PC-3 (cell line): Measurements from ENCODE around the gene BRWD1. TPM values are rescaled to one million over a fixed set of nuclear protein-coding genes. Genes with fewer than 3 reads are reported as not detected.

Experiments
- ATAC-seq: fragments of 200-7000 bp; cut with Tn5 transposase; 2 replicates; pipeline ENCODE4 v1.9.1; 2020; ENCODE audit warnings: mild to moderate bottlenecking, moderate library complexity
- BruUV-seq: library from RNA; stranded (reverse); fragments of 400-500 nt; replicated peaks from 2 replicates; lab custom pipeline; 2021; lab: Mats Ljungman, UMichigan
- CTCF ChIA-PET: fragments of 300-600 bp; sonication (Branson Sonifier 250); formaldehyde crosslinking; loops from one replicate; lab custom pipeline; 2022; ENCODE audit warnings: antibody characterized with exemption; lab: Charles Lee
- POLR2A ChIA-PET: fragments of 300-600 bp; sonication (Branson Sonifier 250); formaldehyde crosslinking; loops from one replicate; lab custom pipeline; 2022; ENCODE audit warnings: antibody characterized with exemption; ENCODE audit not compliant: unreplicated experiment; lab: Charles Lee
- DNase-seq: peaks from one replicate; pipeline ENCODE4 v3.0.0-alpha.2; 2015
- H2AFZ ChIP-seq: fragments of 300-600 bp; sonication (generic); 2 replicates; pipeline ENCODE4 v1.6.0; 2016; ENCODE audit warnings: antibody characterized with exemption, low read length
- H3F3A ChIP-seq: fragments of 300-600 bp; sonication (generic); one replicate; pipeline ENCODE4 v1.6.0; 2017; ENCODE audit warnings: antibody characterized with exemption, low read length, control low read depth, mild to moderate bottlenecking; ENCODE audit not compliant: unreplicated experiment
- H3K27ac ChIP-seq: fragments of 300-600 bp; sonication (generic); 2 replicates; pipeline ENCODE4 v1.5.1; 2016; ENCODE audit warnings: mild to moderate bottlenecking, low read length
- H3K27me3 ChIP-seq: fragments of 300-600 bp; sonication (generic); 2 replicates; pipeline ENCODE4 v1.6.1; 2016; ENCODE audit warnings: low read length, mixed read lengths
- H3K36me3 ChIP-seq: fragments of 300-600 bp; sonication (generic); 2 replicates; pipeline ENCODE4 v1.6.1; 2016; ENCODE audit warnings: low read depth, mixed run types, low read length, mixed read lengths
- H3K4me1 ChIP-seq: fragments of 300-600 bp; sonication (generic); 2 replicates; pipeline ENCODE4 v1.5.1; 2016; ENCODE audit warnings: low read length; ENCODE audit not compliant: insufficient read depth
- H3K4me2 ChIP-seq: fragments of 300-600 bp; sonication (generic); 2 replicates; pipeline ENCODE4 v1.6.0; 2016; ENCODE audit warnings: low read length
- H3K4me3 ChIP-seq: fragments of 300-600 bp; sonication (generic); 2 replicates; pipeline ENCODE4 v1.5.1; 2016; ENCODE audit warnings: mild to moderate bottlenecking, low read length, mixed read lengths
- H3K79me2 ChIP-seq: fragments of 300-600 bp; sonication (generic); 2 replicates; pipeline ENCODE4 v1.6.1; 2017; ENCODE audit warnings: low read length, mixed read lengths
- H3K9ac ChIP-seq: fragments of 300-600 bp; sonication (generic); 2 replicates; pipeline ENCODE4 v1.6.0; 2016; ENCODE audit warnings: mild to moderate bottlenecking, low read length
- H3K9me2 ChIP-seq: fragments of 300-600 bp; sonication (generic); replicated peaks from 2 replicates; pipeline ENCODE4 v1.6.1; 2016; ENCODE audit warnings: mixed run types, low read length, mixed read lengths
- H3K9me3 ChIP-seq: fragments of 300-600 bp; sonication (generic); 2 replicates; pipeline ENCODE4 v1.6.1; 2016; ENCODE audit warnings: low read length, mixed read lengths
- H4K20me1 ChIP-seq: fragments of 300-600 bp; sonication (generic); 2 replicates; pipeline ENCODE4 v1.6.1; 2016; ENCODE audit warnings: low read length, mixed read lengths
- EZH2 ChIP-seq: fragments of 300-600 bp; sonication (generic); IDR thresholded peaks from one replicate; pipeline ENCODE4 v1.6.1; 2017; ENCODE audit warnings: antibody characterized with exemption, mild to moderate bottlenecking, low read length; ENCODE audit not compliant: unreplicated experiment
- EZH2phosphoT487 ChIP-seq: fragments of 300-600 bp; sonication (generic); IDR thresholded peaks from 2 replicates; pipeline ENCODE4 v1.6.1; 2018; ENCODE audit warnings: mild to moderate bottlenecking, antibody characterized with exemption, low read length, borderline replicate concordance
- intact Hi-C: fragments of 100-400 bp; cut with micrococcal nuclease; formaldehyde crosslinking; loops from 2 replicates; pipeline ENCODE4 v1.9.0; 2023
- total RNA-seq: library from RNA; depleted of rRNA; stranded (reverse); fragments of >200 nt; gene quantifications from 2 replicates; pipeline ENCODE4 v1.2.3, GENCODE V29; 2014
- TF ChIP-seq, protein P1 (sequence below): fragments of 300-600 bp; sonication (generic); conservative IDR thresholded peaks from 2 replicates; pipeline ENCODE4 v1.5.1; 2017; ENCODE audit warnings: antibody characterized with exemption, low read depth, mild to moderate bottlenecking, low read length

Gene BRWD1
- total RNA-seq, 1 experiment from 2014 or later = 29.3 TPM

DNA sequence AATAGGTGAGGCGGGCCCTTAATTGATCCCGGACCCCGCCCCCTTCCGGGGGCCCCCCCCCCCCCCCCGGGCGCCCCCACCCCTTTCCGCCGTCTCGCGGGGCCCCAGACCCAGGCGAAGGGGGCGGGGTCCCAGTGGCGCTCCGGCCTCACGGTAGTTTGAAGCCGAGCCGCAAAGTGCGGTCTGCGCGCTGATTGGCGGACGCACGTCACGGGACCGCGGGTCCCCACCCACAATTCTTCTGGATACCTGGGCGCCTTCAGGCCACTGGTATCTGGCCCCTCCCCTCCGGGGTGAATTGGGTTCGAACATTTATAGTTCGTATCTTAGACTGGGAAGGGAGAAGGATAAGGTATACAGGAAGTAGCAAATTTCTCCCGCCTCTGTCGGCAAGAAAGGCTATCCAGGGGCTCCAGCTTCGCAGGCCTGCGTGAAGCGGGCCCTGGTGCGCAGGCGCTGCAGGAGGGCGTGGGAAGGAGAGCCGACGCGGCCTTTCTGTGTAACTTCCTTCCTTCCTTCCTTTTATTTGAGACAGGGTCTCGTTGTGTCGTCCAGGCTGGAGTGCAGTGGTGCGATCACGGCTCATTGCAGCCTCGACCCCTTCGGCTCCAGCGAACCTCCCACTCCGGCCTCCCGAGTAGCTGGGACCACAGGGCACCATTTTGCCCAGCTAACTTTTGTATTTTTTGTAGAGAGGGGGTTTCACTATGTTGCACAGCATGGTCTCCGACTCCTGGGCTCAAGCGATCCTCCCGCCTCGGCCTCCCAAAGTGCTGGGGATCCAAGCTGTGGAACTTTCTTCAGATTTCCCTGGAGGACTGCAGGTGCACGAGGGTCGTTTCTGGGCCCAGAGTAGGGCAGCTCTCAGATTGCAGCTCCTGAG is 36.0 kb upstream of the BRWD1 start:
- Histone ChIP-seq H3K9me2 (no peaks in the 10 kb centered on the region), H2AFZ (peak overlapping the region; percentile 89), H3F3A (no peaks in the 10 kb centered on the region), H3K36me3 (peaks cover 33% of the 10 kb centered on the region), H3K4me2 (peak overlapping the region; percentile 89), H3K27me3 (no peaks in the 10 kb centered on the region), H3K9me3 (no peaks in the 10 kb centered on the region), H3K79me2 (peaks cover 51% of the 10 kb centered on the region), H3K9ac (peak overlapping the region; percentile 90), H3K4me3 (peak overlapping the region; percentile 75), H4K20me1 (peaks cover 32% of the 10 kb centered on the region), H3K27ac (peak overlapping the region; percentile 85), H3K4me1 (peaks cover 25% of the 10 kb centered on the region)
- DNase-seq = peak; percentile 99
- BruUV-seq = TSS peak; percentile 87
- CTCF ChIA-PET = interaction anchor here (0.8 kb wide), 1 partner anchor 24 kb away, joined by 5 read pairs; no protein-coding TSS in a partner anchor
- POLR2A ChIA-PET = interaction anchor here (0.7 to 2.4 kb wide), 3 partner anchors 31 to 93 kb away, joined by 3 to 38 read pairs (median 6); a partner anchor contains a TSS
- TF ChIP-seq EZH2phosphoT487 (no peak), EZH2 (no peak)
- TF ChIP-seq, protein P1, sequence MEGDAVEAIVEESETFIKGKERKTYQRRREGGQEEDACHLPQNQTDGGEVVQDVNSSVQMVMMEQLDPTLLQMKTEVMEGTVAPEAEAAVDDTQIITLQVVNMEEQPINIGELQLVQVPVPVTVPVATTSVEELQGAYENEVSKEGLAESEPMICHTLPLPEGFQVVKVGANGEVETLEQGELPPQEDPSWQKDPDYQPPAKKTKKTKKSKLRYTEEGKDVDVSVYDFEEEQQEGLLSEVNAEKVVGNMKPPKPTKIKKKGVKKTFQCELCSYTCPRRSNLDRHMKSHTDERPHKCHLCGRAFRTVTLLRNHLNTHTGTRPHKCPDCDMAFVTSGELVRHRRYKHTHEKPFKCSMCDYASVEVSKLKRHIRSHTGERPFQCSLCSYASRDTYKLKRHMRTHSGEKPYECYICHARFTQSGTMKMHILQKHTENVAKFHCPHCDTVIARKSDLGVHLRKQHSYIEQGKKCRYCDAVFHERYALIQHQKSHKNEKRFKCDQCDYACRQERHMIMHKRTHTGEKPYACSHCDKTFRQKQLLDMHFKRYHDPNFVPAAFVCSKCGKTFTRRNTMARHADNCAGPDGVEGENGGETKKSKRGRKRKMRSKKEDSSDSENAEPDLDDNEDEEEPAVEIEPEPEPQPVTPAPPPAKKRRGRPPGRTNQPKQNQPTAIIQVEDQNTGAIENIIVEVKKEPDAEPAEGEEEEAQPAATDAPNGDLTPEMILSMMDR = no peak
- ATAC-seq = peak; percentile 88
- intact Hi-C loops = loop anchor here (1.0 to 2.0 kb wide), 2 partner anchors 31 to 37 kb away; a partner anchor contains a TSS

DNA sequence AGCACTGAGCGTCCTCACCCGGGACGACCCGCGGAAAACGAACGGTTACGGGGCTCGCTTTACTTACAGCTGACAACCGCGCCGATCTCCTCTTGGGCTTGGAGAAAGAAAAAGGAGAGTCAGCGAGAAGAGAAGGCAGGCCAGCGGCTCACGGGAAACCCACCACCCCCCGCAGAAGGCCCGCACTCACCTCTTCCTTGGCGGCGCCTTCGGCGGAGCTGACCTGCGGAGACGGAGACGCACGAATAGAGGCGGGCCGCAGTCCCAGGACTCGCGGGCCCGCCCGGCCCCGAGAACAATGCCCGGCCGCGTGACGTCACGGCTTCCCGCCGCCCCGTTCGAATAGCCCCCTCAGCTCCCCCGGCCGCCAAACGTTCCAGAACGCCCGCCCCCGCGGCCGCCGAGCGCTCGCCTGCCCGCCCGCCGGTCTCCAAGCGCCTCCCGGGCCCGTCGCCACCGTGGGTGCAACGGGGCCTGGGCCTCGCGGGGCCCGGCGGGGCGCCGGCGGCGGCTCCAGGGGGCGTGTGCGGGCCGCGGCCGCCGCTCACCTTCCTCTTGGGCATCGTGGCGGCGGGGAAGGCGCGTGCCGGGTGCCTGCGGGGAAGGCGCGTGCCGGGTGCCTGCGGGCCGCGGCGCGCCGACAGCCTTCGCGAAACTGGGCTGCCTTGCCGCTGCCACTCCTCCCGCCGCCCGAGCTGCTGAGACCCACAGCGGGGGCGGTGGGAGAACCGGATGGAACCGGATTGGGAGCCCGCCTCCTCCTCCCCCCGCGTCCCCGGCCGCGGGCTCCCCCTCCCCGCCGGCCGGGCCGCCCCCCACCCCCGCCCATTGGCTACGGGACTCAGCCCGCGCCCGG is 35.2 kb upstream of the BRWD1 start, which contains the start of gene HMGN1:
TSS of gene HMGN1 (minus strand) at position 734 of the 856 bp plus-strand sequence. CDS start at position 563, 171 bp downstream.
- H3K4me1 ChIP-seq = peaks cover 25% of the 10 kb centered on the region
- peaks cover 32% of the 10 kb centered on the region for H4K20me1 ChIP-seq
- CTCF ChIA-PET = interaction anchor here (0.7 to 1.3 kb wide), 2 partner anchors 25 to 39 kb away, joined by 3 read pairs; no protein-coding TSS in a partner anchor
- no peaks in the 10 kb centered on the region for H3K9me2 ChIP-seq
- H3K27me3 ChIP-seq = no peaks in the 10 kb centered on the region
- peak within 1 kb of the TSS; percentile 89 for H2AFZ ChIP-seq
- peak within 1 kb of the TSS; percentile 94 for H3K4me2 ChIP-seq
- H3K79me2 ChIP-seq = peaks cover 52% of the 10 kb centered on the region
- peak within 1 kb of the TSS; percentile 85 for H3K27ac ChIP-seq
- BruUV-seq = no TSS peak
- TF ChIP-seq, protein P1 = no peak
- TF ChIP-seq EZH2 = no peak
- ATAC-seq = peak; percentile 59
- peak within 1 kb of the TSS; percentile 91 for H3K9ac ChIP-seq
- intact Hi-C loops = loop anchor here (1.0 to 2.0 kb wide), 2 partner anchors 32 to 36 kb away; a partner anchor contains a TSS
- DNase-seq = peak; percentile 67
- H3K4me3 ChIP-seq = peak within 1 kb of the TSS; percentile 99
- no peaks in the 10 kb centered on the region for H3K9me3 ChIP-seq
- POLR2A ChIA-PET = interaction anchor here (0.7 to 2.4 kb wide), 3 partner anchors 32 to 92 kb away, joined by 3 to 38 read pairs (median 6); a partner anchor contains a TSS
- no peaks in the 10 kb centered on the region for H3F3A ChIP-seq
- peaks cover 38% of the 10 kb centered on the region for H3K36me3 ChIP-seq
